HG03095 (cell line): ENCODE results near the gene SRGAP3.

Experiments
- ATAC-seq: cut with Tn5 transposase; IDR thresholded peaks from one replicate; pipeline ENCODE4 v1.9.1; 2021; ENCODE audit warnings: moderate library complexity; ENCODE audit not compliant: unreplicated experiment

Gene SRGAP3

DNA sequence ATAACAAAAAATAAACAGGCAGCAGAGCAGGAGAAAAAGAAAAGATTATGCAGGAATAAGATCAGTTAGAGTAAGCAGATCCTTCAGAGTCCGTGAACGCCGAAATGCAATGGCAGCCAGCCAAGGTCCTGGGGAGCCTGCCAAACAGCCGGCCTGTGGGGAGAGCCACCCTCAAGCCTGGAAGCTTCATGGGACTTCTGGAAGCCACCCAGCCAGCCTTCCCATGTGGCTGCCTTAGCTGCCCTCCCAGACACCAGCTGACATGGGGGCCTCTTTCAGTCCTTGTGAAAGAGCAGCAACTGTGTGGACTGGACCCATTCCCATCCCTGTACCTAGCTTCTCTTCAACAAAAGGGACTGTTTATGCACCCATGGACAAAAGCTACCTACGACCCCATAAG, 221.3 kb downstream of the SRGAP3 start:
- ATAC-seq = no peak

DNA sequence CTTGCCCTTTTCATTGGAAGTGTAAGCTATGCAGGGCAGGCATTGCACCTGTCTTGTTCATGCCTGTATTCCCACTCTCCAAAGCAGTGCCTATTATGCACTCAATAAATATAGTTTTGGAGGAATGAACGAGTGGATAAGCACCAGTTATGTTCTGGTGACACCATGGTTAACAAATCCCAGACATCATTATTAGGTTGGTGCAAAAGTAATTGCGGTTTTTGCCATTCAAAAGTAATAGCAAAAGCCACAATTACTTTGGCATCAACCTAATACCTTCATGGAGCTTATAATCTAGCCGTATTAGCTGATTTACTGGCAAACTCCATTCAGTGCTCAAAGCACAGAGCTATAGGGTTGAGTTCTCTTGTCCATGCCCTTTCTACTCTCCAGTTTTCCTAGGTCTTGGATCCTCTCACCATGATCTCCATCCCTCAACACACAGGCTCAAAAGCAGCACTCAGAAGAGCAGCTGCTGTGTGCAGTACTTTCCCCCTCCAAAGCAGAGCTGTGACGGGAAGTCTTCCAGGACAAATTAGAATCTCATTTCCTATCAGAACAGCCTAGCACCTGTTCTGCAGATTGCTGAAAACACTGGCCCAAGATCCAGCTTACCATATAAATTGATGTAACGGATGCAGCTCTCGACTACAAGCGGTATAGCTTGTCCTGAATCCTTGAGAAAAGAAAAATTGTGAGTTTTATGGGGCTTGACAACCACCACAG, 223.0 kb downstream of the SRGAP3 start:
- ATAC-seq = no peak

DNA sequence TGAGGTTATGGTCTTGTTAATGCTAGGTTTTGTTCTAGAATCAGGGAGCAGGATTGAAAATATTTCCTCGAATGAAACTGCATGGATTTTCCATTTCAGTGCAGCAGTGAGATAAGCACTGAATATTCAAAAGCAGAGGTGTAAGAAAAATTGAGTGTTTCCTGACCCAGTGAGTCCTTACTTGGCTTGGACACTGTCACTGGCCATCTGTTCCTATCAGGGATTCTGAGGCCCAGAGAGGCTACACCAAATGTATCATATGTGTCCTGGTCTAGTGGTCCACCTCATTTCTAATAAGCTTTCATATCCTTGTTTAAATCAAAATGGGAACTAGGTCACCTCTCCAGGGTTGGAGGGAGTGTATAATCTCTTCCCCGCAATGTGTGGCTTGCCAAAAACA, 225.1 kb downstream of the SRGAP3 start:
- no peak for ATAC-seq

DNA sequence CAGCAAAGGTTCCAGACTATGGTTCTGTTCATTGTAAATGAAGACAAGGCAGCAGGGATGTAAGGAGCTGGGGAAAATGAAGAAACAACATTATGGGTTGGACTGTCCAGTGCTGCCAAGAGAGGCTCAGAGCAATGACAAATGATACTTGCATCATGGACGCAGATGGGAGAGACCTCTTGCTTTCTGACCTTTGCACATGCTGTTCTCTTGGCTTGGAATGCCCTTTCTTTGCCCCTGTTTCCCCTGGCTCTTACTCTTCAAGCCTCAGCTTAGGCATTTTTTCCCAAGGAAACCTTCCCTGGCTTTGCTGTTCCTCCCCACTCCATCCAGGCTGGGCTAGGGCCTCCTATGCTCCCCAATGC, 226.2 kb downstream of the SRGAP3 start:
- no peak for ATAC-seq

DNA sequence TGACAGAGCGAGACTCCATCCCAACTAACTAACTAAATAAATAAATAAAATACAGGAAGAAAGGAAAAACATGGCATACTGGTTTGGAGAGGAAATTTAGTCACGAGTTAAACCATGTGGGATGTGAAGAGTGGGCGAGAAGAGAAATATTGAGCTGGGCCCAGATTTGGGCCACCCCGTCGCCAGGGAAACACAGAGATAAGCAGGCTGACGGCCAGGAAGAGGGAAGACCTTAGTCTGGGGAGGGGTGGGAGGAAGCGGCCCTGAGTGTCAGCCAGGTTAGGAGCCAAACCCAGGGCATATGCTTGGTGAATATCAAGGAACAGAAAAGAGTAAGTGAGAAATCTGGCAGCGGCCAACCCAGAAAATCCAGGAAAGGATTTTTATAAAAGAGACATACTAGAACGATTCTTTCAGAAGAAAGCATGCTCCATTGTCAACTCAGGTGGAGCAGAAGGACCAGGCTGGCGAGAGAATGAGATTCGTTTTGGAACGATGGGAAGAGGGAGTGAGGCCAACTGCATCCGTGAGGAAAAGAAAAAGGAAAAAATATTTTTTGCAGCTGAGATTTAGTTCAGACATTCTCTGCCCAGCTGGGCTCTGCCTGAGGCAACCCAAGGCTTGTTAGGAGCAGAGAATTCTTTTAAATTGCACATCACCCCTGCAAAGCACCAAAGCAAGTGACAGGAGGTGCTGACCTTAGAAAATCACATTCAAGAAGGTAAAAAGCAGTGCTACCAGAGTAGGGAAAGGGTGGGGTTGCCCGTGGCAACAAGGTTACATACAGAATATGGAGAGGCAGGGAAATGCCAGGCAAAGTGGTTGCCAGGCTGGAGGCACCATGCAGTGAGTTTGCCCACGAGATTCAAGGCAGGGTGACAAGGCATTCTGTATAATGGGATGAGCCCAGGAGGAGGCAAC, 226.9 kb downstream of the SRGAP3 start:
- no peak for ATAC-seq

DNA sequence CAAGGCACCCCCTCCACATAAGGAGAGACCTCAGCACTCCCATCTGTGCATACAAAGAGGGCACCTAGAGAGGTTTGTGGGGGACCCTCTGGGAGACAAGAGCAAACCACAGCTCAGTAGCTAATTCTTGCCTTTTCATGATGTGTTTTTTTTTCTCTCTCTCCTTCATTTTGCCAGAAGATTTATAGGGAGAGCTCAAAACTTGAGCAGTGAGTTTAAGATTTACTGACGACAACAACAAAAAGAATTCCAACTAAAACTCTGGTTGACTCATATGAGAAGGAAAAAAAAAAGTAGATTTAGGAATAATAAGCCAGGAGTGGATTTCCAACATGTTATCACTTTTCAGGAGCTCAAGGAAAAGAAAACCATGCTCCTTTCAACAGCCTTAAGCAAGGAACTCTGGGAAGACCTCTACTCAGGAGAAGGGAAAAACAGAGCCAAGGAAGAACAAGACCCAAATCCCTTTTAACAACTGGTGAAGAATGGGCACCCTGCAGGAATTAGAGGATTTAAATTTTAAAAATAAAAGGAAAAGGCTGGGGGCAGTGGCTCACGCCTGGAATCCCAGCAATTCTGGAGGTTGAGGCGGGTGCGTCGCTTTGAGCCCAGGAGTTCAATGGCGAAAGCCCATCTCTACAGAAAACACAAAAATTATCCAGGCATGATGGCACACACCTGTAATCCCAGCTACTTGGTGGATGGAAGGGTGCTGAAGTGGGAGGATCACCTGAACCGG, 228.0 kb downstream of the SRGAP3 start:
- no peak for ATAC-seq

DNA sequence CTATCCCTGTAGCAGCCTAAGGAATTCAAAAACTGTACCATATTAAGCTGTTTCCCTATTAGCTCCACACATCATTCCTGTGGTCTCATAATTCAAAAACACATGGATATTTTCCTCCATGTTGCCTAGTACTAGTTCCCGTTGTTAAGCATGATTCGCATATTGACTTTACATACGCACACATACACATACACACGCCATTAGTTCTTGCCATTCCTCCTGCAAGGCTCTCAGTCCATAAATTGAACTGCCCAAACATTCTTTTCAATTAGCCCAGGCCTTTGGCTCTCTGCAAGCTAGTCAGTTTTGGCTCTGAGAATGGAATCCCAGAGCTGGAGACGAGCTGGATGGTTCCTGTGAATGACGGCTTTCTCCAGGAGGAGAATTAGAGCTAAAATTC, 229.0 kb downstream of the SRGAP3 start:
- no peak for ATAC-seq

DNA sequence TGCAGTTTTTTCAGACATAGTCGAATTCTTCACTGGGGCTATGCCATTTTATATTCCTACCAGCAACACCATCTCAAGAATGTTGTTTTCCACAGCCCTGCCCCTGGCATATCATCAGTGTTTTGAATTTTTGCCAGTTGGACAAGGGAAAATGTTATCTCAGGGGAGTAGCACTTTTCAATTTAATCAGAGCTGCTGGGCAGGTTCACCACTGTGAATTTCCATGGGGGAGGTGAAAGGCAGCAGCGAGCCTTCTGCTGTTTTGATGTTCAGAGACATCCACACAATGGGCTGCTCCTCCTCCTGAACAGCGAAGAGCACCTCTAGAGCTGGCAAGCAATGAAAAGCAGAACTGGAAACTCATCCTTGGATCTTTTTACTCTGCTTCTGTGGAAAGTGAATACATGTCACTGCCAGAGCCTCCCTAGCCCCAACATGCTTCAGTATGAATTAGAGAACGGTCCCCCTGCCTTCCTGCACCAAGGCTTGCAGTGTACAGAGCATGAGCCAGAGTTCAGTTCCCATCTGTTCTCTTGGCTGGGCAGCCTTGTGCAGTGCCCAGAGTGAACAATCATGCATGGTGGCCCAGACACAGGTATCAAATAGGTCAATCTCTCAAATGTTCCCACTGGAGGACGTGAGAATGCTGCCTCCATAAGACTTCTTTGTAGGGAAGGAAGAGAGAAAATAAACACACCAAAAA, 230.0 kb downstream of the SRGAP3 start:
- no peak for ATAC-seq

DNA sequence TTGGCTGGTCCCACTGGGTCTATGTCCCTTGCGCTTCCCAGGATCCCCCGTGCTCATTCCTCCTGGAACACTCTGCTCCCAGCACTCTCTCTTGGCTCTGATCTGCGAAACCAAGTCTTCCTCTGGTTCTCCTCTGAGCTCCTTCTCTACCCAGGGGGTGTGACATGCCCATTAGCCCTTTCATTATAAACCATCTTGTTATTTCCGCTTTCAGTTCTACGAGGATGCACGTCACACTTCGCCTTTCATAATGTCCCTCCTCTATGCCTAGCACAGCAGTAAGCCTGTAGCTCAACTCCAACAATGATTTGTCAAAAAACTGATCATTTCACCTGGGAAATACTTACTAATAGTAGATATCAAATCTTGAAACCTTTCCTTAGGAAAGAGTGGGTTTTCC, 234.2 kb downstream of the SRGAP3 start:
- no peak for ATAC-seq

DNA sequence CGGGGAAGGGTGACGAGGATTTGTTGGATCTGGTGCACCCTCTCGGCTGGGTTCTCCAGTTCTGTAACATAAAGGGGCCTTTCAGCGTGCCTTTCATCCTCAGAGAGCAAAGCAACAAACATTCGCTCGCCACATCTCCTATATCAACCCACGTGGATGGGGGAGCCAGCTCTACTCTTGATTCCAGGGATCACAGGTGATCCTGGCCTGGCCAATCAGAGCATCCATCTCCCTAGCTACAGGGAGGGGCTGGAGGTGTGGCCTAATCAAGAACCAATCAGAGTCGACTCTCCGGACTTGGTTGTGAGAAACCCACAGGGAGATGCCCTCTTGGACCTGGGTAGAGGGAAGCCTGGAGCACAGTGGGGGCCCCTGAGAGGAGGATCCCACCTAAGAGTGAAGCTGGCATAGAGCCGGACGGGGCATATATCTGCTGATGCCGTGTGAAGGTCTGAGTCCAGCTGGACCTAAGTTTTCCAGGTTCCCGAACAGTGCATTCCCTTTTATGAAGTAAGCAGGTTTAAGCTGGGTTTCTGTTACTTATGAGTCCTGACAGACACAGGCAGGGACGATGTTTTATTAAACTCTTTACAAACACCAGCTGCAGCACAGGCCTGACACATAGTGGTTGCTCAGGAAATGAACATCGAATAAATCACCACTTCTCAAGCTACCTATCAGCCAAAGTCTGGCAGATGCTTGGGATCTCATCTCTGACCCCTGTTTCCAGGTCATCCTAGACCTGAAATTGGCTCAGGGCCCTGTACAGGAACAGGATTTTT, 235.5 kb downstream of the SRGAP3 start:
- no peak for ATAC-seq

DNA sequence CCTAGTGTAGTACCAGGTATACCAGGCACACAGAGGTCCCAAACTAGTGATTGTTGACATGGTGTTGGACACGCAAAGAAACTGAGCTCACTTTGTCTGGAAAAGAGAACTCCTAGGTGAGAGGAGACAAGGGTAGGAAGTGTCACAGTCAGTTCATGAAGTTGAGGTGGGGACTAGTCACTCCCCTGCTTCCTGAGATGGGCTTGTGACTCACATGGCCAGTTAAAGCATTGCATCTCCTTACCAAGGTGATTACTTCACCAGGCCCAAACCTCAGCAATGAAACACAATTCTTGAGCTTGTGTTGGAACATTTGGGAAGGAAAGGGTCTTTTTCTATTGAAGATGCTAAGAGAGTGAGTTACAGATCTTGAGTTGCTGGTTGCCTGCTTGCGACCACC, 236.9 kb downstream of the SRGAP3 start:
- no peak for ATAC-seq

DNA sequence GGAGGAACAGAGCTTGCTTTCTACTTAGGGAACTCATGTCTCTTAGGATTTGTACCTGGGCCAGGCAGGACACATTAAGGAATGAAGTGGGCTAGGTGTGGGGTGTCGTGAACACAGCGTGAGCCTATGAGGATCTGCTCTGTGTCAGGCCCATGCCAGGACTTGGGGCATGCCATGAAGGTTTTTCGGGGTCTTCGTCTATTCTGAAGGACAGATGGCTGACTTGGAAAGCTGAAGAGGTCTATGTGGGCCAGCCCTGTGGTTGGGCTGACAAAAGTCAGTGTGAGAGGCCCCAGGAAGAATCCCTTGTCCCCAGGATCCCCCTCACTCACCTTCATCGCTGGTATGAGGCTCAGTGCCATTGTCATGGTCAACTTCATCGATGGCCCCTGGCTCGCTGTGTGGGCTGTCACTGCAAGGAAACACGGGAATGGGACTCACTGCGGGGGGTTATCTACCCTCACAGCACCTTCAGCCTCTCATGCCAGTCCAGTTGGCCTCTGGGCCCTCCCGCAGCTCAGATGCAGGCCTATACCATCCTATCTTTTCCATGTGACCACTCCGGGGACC, 239.4 kb downstream of the SRGAP3 start:
- ATAC-seq = no peak

DNA sequence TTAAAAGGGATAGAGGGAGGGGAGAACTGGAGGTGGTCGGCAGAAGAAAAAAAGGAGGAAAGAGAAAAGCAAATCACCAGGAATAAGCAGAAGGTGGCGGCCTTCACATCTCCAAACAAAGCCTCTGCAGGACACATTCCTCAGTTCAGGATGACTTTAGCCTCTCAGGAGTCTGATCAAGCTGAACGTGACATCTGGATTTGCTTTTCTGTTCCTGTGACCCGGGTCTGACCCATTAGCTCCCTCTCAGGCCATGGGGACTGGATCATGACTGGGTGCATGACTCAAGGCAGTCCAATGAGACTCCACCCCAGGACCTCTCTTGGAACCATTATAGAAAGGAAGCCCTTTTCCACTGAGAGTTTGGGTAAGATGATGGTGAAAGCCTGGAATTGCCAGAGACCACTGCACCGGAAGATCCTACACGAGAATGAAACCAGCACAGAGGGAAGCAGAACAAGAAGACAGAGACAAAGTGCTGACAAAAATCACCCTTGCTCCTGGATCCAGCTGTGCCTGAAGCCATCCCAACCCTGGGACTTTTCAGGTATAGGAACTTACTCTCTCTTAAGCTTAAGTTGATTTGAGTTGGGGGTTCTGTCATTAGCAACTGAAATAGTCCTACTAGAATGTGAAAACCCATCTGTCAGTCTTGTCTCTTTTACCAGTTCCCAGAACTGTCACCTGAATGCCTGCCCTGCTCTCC, 240.7 kb downstream of the SRGAP3 start:
- ATAC-seq = no peak

DNA sequence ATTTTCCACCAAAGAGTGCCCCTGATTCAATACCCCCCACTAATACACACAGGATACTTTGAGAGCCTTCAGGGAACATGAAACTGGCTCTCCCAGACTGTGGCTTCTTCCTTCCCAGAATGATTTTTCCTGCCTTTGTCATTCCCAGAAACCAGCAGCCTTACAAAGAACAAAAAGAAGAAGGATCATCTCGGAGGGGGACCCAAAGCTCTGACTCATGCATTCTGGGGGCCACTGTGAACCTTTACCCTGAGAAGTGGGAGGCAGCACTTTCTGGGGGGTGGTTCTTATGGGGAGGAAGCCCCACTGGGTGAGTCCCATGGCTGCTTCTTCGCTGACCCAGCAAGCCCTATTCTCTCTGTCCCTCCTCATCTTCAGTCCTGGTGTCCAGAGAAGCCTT, 241.5 kb downstream of the SRGAP3 start:
- no peak for ATAC-seq

DNA sequence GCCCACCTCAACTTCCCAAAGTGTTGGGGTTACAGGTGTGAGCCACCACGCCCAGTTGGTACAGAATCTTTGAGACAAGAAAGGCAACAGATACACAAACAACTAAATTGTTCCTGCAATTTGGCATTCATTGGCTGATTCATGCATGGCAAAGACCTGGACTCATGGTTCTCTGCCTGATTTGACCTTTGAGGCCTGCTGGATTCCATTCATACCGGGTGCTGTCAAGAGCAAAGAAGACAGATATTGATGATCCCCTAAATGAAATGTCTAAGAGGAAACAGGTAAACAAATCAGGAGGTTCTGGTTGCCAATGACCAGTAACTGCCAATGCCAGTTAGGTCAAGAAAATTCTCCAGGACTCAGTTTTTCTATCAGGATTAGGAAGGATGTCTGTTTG, 242.2 kb downstream of the SRGAP3 start:
- no peak for ATAC-seq

DNA sequence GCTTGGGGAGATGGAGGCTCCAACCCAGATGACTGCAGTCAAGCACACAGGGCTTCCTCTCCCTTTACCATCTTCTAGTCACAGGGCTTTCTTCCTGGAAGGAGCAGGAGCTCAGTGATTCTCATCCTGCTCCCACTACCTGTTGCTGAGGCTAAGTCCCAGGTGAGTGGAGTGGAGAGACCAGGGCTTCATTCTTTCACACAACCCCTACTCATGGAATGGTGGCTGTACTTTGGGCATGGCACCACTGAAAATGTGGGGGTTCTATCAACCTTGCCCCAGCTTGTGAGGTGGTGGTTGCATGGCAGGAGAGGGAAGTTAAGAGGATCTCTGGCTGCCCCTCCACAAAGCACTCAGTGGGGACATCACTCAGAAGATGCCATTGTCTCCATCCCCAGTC, 249.4 kb downstream of the SRGAP3 start:
- no peak for ATAC-seq

DNA sequence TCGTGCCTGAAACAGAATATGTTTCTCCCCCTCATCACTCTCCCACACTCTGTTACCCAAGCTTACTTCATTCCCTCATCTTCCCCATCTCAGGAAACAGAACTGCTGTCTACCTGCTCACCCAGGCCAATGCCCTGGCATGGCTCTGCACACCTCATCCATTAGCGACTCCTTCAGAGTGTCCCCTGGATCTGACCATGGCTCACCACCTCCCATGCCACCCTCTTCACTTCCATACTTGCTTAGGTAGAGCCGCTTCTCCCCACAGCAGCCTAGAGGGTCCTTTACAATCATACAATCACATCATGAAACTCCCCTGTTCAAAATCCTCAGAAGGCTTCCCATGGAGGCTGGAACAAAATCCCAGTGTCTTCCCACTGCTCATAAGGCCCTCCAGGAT, 252.3 kb downstream of the SRGAP3 start:
- ATAC-seq = no peak

DNA sequence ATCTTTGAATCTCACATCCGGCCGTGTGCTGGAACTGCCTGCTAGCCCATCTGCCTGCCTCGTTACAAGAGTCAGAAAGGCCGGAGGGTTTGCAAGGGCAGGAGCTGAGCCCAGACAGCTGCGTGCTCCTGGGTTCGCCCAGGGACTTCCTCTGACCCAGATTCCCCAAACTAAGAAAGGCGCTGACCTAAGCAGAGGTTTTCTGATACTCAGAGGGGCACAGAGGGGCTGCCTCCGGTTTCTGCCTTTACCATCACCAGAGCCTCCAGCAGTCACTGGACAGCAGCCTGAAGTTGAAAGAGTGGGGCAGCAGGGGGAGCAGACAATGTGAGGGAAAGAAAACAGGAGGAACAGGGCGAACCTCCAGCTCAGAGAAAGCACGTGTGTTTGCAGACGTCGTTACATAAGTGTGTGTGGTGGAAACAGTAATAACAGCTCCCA, 252.7 kb downstream of the SRGAP3 start:
- no peak for ATAC-seq

DNA sequence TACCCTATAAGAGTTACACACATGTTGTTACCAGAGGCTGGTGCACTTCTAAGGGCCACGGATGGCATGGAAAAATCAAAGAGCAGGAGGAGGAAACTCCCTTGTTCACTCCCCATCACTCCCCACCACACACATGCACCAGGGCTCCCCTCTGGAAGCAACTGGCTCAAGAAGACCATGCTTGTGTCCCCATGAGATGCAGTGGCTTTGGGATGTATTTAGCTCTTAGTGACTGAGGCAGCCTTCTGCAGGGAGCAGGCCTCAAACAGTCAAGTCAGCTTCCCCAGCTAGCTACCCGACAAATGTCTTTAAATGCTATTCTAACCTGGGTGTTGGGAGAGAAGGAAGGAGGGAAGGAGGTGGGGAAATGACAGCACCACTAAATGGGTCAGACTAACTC, 253.2 kb downstream of the SRGAP3 start:
- ATAC-seq = no peak
